Measurements from ENCODE around the gene BCR.

Gene BCR

DNA sequence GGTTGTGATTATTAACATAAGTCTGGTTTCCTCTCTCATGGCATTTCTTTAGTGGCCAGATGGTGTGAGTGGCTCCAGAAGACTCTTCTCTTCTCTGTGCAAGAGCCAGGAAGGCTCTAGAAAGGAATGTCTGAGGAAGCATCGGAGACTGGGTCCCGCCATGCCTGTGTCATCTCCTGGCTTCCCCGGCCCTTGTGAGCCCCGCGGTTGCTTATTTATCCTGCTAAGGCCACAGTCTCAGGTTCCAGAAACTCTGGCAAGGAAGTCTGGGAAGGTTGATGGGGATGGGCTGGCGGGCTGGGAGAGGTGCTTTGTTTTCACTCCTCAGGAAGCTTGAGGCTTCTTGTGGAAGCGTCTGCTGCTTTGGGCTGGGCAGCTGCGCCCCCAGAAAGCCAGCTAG, 18.9 kb downstream of the BCR start:
- no peak for DNase-seq (ENCODE audit: low read depth in 2 of 2)

DNA sequence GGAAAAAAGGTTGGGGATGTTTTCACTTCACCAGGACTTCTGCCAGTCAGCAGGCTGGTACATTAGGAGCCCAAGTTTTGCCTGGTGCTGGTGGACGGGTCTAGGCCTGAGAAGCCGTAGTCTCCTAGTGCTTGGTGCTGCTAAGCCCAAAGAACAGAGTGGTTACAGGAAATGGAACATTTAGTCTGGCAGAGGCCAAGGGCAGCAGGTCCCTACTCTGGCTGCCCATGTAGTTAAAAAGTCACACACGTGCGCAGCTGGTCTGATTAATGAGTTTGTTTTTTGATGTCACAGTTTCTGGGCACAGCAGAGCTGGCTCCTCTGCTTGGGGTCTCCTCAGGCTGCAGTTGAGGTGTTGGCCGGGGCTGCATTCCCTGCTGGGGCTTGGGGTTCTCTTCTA, 20.6 kb downstream of the BCR start:
- DNase-seq (ENCODE audit: low read depth in 2 of 2) = no peak

DNA sequence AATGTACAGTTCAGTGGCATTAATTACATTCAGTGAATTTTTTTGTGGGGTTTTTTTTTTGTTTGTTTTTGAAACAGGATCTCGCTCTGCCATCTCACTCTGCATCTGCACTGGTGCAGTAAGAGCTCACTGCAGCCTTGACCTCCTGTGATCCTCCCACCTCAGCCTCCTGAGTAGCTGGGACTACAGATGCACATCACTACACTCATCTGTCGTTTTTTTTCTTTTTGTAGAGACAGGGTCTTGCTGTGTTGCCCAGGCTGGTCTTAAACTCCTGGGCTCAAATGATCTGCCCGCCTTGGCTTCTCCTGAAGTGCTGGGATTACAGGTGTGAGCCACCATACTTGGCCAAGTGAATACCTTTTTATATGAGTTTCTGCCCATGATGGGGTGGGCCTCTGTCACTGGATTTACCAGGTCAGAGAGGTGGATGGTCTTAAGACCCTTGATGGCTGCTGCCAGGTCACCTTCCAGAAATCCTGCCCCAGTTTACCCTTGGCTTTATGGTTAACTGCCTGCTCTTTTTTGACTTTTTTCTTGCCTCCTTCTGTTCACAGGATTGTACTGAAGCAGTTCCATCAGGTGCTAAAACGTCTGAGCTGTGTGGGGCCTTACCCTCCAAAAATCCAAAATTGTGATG, 22.6 kb downstream of the BCR start:
- no peak for DNase-seq (ENCODE audit: low read depth in 2 of 2)

DNA sequence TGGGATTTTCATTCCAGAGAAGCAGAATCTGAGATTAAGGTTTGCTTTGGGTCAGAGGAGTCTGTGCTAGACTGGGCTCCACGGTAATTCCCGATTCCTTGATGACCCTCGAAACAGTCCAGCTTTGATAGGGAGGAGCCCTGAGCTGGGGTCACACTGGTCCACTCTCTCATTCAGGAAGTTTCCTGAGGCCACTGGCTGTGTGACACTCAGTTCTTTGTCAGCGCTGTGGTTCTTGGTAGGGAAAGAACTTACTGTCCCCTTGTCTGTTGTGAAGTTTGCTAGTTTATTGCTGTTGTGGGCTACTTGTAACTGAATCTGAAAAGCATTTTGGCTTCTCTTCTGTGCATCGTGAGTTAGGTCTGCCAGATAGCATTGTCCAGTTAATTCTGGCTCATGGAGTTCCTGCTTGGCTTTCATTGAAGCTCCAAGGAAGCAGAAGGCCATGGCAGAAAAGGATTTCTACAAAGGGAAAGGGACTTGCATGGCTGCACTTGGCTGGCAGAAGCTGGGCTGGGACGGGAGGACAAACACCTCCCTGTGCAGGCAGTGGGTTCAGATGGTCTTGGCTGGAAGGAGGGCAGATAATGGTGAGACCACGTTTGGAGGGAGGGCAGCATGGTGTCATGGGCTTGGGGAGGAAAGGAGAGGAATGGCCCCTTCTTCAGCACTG, 23.3 kb downstream of the BCR start:
- no peak for DNase-seq (ENCODE audit: low read depth in 2 of 2)

DNA sequence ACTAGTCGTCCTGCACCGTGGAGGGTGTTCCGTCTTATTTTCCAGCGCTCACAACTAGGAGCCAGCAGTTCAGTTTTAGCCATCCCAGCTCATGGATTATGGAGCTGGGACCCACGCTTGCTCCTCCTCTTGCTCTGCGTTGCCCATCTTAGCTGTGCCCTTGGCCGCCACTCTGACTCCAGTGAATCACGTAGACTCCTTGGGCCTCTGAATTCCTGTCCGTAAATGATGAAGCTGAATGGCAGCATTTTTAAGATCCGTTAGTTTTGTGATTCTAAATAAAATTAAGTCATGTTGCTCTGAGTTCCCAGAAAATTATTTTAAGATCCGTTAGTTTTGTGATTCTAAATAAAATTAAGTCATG, 23.8 kb downstream of the BCR start:
- no peak for DNase-seq (ENCODE audit: low read depth in 2 of 2)

DNA sequence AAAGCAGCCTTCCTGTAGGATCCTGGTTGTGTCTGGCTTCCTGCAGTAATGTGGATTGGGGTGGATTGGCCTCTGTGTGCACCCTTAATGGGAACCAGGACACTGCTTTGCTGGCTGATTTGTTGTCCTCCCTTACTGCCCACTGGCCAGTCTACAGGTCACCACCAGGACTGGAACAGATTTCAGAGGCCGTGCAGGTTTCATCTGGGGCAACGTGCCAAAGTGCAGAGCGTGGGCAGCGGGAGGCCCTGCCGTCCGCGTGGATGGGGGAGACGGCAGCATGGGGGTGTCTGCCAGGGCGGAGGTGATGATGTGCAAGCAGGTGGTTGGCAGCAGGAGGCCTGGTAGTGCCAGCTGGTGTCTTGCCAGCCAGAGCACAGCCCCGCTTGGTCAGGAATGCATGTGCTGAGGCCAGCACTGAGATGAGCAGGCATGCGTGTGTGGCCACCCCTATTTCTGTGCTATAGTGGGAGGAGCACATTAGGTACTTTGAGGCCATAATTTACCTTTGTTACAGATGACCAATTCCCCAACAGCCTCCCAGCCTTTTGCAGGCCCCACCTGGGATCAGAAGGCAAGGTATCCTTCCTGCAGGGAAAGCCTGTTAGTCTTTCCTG, 24.3 kb downstream of the BCR start:
- no peak for DNase-seq (ENCODE audit: low read depth in 2 of 2)

DNA sequence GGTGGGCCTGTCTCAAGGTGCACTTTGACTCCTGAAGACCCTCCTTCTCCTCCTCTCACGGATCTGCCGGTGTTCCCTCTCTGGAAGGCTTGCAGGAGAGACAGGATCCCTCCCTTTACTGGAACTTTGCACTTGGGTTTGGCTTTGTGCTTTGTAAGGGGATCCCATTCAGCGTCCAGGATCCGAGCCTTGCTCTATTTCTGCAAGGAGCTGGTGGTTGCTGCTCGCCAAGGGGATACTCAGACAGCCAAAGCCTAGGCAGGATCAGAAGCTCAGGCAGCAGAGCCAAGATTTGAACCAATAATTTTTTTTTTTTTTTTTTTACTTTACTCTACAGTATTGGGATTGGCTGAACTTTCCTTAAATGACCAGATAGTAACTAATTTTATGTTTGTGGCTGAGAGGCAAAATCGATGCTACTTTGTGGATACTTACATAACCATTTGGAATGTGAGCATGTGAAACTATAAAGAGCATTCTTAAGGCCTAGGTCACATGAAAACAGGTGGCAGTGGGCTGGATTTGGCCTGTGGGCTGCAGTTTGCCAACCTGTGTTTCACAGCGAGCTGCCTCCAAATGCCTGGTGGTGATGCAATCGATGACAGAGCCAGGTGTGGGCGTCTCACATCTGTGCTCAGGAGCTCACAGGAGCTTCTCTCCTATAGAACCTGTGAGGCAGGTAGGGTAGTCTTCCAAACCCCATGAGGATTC, 25.2 kb downstream of the BCR start:
- no peak for DNase-seq (ENCODE audit: low read depth in 2 of 2)

DNA sequence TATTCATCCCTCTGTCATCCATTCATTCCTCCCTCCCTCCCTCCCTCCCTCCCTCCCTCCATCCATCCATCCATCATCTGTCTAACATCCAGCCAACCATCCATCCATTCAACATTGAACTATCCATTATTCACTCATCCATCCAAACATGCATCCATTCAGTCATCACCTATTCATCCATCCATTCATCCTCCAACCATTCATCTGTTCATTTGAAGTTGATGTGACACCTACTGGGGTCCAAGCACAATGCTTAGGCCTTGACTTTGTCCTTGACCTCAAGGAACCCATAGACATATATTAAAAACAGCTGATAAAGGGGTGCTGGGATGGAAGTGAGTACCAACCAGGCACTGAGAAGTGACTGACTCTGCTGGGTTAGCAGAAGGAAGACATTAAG, 26.6 kb downstream of the BCR start:
- no peak for DNase-seq (ENCODE audit: low read depth in 2 of 2)

DNA sequence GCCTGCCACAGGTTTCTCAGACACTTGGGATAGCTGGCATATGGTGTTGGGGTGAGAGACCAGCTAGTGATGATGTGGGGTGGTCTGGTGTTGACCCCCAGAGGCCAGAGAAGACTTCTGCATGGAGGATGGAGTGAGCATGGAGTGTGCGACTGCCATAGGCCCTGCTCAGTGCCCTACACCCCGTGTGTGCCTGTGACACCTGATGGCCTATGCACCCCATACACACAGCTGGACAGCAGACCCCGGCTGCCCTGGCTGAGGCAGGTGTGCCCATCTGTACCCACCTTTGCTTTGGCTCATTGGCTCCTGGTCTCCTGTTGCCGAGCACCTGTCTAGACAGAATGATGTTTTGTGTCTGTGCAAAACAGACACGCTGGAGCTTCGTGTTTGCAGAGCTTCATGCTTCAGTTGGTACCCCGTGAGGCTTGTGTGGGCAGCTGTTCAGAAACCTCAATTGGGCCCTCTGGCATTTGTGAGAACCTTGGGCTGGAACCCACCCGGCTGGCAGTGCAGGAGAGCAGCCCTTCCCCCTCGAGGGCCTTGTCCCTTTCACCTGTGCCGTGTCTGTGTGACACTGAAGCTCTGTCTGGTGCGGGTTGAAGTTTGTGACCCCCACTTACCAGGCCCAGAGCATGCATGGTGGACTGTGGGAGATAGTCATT, 27.6 kb downstream of the BCR start:
- DNase-seq (ENCODE audit: low read depth in 2 of 2) = no peak

DNA sequence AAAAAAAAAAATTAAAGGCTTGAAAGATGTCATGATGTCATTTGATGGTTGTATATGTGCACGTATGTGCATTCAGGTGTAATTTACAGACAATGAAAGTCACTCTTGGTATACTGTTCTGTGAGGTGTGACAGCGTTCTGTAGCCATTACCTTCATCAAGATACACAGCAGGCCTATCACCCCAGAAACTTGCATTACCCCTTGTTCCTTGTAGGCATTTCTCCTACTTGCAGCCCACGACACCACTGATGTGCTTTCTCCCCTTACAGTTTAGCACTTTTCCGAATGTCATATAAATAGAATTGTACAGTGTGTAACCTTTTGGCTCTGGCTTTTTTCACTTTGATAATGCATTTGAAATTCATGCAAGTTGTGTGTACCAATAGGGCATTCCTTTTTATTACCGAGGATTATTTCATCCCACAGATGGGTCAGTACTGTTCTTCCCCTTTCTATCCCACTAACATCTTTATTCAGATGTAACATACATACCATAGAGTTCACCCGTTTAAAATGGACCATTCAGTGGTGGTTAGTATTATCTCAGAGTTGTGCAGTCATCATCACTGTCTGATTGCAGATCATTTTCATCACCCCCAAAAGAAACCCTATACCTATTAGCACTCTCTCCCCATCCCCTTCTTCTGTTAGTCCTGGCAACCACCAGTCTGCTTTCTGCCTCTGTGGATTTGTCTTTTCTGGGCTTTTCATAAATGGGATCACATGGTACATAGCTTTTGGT, 30.3 kb downstream of the BCR start:
- no peak for DNase-seq (ENCODE audit: low read depth in 2 of 2)

DNA sequence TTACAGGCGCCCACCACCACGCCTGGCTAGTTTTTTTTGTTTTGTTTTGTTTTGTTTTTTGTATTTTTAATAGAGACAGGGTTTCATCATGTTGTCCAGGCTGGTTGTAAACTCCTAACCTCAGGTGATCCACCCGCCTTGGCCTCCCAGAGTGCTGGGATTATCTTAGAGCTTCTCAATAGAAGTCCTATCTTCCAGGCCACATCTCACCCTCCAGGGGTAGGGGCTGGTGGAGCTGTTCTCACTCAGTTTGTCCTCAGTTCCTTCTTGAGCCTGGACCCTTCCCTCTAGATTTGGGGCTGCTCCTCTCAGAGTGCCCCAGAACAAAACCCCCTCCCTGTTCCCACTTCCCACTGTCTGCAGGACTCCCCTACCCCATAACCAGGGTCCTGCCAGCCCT, 31.3 kb downstream of the BCR start:
- DNase-seq (ENCODE audit: low read depth in 2 of 2) = no peak

DNA sequence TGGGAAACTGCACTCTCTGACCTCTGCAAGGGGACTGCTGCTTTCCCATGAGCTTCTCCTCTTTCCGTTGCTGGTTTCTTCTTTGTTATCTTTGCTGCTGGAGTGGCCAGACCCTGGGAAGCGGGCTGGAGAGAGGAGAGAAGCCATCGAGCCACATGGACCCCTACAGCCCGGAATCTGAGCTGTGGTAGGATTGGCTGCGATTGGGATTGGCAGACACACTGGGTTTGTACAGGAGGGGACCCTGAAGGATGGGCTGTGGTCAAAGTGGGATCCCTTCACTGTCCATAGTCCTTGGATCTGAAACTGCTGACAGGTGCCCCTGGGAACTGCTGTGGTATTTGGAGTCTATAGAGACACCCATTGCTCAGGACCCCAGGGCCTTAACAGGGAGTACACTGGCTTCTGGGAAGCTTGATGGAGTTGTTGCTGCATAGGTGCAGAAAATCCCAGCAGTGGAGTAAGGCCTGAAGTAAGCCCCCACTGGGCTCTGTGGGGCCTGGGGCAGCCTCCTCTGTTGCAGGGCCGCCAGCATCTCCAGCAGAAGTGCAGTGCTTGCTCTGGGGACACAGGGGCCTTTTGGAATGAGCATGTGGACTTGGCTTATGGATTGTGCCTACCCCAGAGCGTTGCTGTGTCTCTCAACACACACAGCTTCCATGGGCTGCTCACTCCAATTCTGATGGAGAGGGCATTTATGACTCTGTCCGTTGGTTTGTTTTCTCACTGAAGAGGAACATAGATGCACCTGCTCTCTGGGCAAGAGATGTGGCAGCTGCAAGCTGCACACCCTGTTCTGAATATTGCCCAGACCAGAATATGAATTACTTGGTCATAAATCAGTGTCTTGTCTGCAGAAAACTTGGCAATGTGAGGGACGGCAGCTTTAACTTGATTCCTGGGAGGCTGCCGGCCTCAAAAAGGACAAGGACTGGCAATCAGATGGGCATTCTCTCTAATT, 32.0 kb downstream of the BCR start:
- DNase-seq (ENCODE audit: low read depth in 2 of 2) = no peak

DNA sequence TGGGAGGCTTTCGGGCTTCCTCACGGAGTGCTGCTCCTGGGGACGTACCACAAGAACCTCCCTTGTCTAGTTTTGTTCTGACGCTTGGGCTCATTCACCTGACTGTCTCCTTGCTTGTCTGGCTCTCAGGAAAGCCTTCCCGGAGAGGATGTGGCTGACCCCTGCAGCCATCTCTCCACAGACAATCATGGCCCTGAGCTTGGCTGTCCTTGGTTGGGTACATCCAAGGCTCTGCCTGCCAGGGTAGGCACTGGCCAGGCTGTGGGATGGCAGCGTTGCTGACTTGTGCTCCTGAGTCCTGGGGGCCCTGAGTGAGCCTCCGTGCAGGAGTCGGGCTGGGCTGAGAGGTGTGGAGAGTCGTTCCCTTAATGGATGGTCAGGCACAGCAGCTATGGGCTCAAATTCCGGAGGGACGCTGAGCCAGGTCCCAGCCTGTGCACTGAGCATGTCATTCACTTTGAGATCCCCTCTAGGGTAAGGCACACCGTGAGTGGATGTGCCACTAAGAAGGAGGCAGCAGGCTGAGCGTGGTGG, 32.8 kb downstream of the BCR start:
- DNase-seq (ENCODE audit: low read depth in 2 of 2) = no peak

DNA sequence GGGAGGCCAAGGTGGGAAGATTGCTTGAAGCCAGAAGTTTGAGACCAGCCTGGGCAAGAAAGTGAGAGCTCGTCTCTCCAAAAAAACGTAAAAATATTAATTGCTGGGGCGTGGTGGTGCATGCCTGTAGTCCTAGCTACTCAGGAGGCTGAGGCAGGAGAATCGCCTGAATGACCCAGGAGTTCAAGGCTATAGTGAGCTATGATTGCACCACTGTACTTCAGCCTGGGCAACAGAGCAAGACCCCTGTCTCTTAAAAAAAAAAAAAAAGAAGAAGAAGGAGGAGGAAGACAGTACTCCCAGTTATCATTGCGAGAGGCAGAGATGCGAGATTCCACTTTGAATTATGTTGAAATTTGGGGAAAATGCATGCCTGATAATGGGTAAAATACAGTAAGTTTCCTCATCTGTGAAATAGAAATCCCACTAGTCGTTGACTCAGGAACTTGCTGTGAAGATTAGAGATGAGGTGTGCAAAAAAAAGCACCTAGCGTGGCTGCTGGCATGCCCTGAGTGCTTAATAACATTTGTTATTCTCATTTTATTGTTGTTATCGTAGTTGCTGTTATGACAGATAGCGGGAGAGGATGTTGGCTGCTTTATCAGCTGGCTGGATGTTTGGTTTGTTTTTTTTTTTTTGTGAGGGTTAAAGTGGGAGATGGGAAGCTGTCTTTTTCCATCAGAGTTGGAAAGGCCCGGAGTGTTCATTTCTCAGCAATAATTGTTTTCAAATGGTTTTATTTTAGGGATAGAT, 33.4 kb downstream of the BCR start:
- DNase-seq (ENCODE audit: low read depth in 2 of 2) = no peak

DNA sequence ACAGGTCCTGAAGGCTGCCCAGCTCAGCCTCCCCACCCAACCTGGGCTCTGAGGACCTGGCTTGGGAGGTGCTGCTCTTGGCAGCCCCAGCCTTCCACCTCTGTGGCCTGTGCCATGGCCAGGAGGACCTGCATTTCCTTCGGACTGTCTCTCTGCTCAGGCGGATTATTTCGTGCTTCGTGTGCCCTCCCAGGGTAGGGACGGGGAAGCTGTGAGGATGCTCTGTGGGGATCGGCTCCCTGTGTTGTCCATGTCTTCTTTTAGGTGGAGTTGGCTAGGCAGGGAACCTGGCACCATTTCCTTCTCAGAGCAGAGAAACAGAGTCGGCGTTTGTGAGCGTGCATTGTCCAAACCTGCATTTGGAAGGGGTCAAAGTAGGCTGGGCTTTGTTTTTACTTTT, 34.1 kb downstream of the BCR start:
- no peak for DNase-seq (ENCODE audit: low read depth in 2 of 2)

DNA sequence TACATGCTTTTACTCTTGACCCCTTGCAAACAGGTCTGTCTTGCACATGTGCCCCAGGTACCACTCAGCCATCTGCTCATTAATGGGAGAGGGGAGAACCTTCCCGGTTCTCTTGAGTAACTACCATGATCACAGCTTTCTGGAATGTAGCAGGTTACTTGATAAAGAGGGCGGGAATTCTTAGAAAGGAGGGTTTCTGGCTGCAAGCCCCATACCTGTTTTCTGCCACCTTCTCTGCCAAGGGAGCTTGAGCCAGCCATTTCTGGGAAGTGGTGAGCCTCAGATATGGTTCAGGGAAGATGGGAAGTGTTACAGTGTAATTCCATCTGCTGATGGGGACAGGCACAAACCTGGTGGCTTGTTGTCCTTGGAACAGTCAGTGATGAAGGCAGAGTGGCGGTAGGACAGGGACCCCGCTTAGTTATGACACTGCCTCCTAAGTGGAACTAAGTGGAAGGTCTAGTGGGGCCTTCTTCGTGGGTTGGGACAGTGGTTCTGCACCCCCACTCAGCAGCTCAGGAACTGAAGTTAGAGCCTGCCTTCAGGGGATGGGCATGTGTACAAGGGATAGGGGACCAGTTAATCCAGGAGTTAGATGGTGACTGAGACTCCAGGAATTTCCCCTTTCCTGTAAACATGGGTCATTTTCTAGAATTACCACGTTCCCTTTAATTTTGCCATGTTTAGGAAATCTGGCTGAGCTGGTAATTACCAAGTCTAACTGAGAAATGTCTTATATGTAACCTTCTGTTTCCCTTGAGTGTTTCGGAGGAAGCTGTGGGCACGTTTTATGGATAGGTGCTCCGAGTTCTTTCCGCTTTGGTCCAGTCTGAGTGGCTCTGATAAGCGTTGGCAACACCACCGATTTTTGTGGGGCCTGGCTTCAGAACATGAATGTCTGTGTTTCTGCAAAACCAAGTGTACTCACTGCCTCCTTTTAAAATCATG, 35.3 kb downstream of the BCR start:
- no peak for DNase-seq (ENCODE audit: low read depth in 2 of 2)

DNA sequence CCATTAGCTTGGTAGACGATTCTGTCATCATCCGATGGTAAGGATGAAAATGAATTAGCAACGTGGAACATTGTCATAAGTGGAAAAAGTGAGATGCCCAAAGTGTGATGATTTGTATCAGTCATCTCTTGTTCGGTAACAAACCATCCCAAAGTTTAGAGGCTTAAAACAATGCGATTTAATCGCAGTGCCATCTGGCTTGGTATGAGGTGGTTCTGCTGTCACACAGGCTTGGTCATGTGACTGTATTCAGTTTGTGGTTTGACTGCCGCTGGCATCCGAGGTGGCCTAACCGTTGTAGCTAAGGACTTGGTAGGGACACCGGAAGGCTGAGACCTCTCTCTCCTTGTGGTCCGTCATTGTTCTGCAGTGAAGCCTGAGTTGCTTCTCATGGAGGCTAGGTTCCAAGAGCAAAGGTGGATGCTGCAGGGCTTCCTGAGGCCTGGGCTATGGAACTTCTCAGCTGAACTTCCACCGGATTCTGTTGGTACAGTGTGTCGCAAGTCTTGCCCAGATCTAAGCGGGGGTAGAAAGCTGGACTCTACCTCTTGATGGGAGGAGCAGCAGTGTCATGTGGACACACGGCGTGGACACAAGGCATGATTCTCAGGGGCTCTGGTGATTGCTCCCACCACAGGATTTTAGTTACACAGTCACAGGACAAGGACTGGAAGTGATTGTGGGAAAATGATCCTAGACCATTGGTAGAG, 36.3 kb downstream of the BCR start:
- DNase-seq (ENCODE audit: low read depth in 2 of 2) = peak; percentile 28 to 50
